Upper lobe of left lung (tissue), 6 donors: ENCODE measurements around the gene DISP3. TPM values are rescaled to one million over a fixed set of nuclear protein-coding genes. Genes with fewer than 3 reads are reported as not detected.

Experiments
- ATAC-seq, 2 donors: fragments of 200-7000 bp; cut with Tn5 transposase; one replicate each; pipeline ENCODE4 v1.9.1; 2022; ENCODE audit warnings: mild to moderate bottlenecking in 2 of 2, moderate library complexity in 2 of 2; ENCODE audit not compliant: low FRiP score in 2 of 2
- DNase-seq, 2 donors: peaks; one replicate each; pipeline ENCODE4 v3.0.0-alpha.2; 2019 to 2020
- H3K27ac ChIP-seq, 4 donors: fragments of 200-600 bp; sonication (generic); one replicate each; pipeline ENCODE4 v1.5.1; 2016 to 2019
- H3K27me3 ChIP-seq, 4 donors: fragments of 200-600 bp; sonication (generic); one replicate each; pipeline ENCODE4 v1.5.1; 2017 to 2019
- H3K36me3 ChIP-seq, 4 donors: fragments of 200-600 bp; sonication (generic); one replicate each; pipeline ENCODE4 v1.5.1; 2016 to 2019
- H3K4me1 ChIP-seq, 4 donors: fragments of 200-600 bp; sonication (generic); one replicate each; pipeline ENCODE4 v1.5.1; 2018 to 2019
- H3K4me3 ChIP-seq, 4 donors: fragments of 200-600 bp; sonication (generic); one replicate each; pipeline ENCODE4 v1.5.1; 2017 to 2019; ENCODE audit warnings: mild to moderate bottlenecking in 2 of 4, moderate library complexity in 1 of 4
- H3K9me3 ChIP-seq, 4 donors: fragments of 200-600 bp; sonication (generic); one replicate each; pipeline ENCODE4 v1.5.1; 2018 to 2019
- EP300 ChIP-seq, 4 donors: sonication (generic); formaldehyde crosslinking; IDR thresholded peaks; one replicate each; pipeline ENCODE4 v1.5.1; 2017; ENCODE audit warnings: antibody characterized with exemption in 4 of 4, control low read depth in 2 of 4
- POLR2A ChIP-seq, 4 donors: fragments of 450-650 bp; IDR thresholded peaks; one replicate each; pipeline ENCODE4 v1.5.1; 2016 to 2017; ENCODE audit warnings: antibody characterized with exemption in 4 of 4, mild to moderate bottlenecking in 2 of 4
- POLR2AphosphoS5 ChIP-seq, 2 donors: sonication (generic); formaldehyde crosslinking; IDR thresholded peaks; one replicate each; pipeline ENCODE4 v1.5.1; 2017; ENCODE audit warnings: antibody characterized with exemption in 2 of 2
- WGBS, 2 donors: methylation state at CpG; one replicate each; pipeline ENCODE4 v1.1.5; 2017 to 2018; 5-methylcytosine and 5-hydroxymethylcytosine counted together
- total RNA-seq, 6 donors: library from RNA; depleted of rRNA in 4 of 6; stranded (reverse); fragments of >200 nt in 4 of 6; gene quantifications; one replicate each; pipeline versions ENCODE4 v1.1.0 to v1.2.1, GENCODE V29; 2016 to 2021
- TF ChIP-seq, protein P1 (sequence below), 6 experiments: fragments of 450-650 bp in 4 of 6; fragments of 200-600 bp in 2 of 6; sonication (generic) in 2 of 6; IDR thresholded peaks; one replicate each; pipeline ENCODE4 v1.5.1; 2016 to 2019; ENCODE audit warnings: antibody characterized with exemption in 6 of 6
- donor health status: DM: no; HTN: no; CAD: no; lungs with moderate emphysema.
- donor health status: DM: no; HTN: yes; CAD: no; lungs with severe emphysema.

DISP3 gene
- total RNA-seq, 6 donors from 2014 or later: 0.07 to 0.79 (median 0.09) TPM; not detected in 3

DNA sequence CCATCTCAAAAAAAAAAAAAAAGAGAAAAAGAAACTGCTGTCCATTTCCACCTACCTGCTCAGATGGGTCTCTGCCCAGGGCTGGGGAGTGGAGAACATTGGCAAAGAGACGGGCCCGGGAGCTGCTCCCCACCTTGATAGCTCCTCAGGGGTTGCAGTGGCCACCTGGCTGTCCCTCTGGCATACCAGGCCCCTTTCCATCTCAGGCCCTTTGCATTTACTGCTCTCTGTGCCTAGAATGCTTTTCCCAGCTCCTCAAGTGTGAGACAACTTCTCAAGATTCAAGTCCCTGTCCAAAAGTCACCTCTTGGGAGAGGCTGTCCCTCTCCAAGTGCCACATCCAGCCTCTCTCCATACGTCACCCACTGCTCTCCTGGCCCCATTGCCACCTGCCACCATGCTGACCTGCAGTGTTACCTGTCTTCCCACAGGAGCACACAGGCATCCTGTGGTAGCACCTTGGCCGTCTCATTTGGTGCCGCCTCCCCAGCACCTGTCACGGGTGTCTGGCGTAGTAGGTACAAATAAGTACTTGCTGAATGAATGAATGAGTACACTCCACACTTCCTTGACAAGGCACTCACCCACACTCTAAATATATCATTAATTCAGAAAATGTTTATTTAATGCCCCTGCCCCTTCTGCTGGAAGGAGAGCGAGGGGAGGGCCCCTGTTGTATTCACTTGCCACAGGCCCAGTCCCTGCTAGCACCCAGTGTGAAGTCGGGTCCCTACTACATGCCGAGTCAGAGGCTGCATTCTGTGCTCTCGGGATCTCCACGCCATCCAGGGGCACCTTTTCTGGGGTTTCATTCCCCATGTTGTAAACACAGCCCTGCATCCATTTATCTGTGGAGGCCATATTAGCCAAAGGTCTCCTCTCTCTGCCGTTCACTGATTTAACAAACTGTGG, 48.8 kb downstream of the DISP3 start:
- Histone ChIP-seq H3K4me3 (no peak overlapping the region), H3K9me3 (no peaks in the 10 kb centered on the region), H3K36me3 (no peaks in the 10 kb centered on the region), H3K27ac (no peak overlapping the region), H3K27me3 (no peaks in the 10 kb centered on the region), H3K4me1 (no peaks in the 10 kb centered on the region)
- ATAC-seq (no peak), DNase-seq (no peak)
- WGBS, 2 donors: 84 to 86% methylated on average over 13 of the region's 13 CpGs
- TF ChIP-seq, protein P1, sequence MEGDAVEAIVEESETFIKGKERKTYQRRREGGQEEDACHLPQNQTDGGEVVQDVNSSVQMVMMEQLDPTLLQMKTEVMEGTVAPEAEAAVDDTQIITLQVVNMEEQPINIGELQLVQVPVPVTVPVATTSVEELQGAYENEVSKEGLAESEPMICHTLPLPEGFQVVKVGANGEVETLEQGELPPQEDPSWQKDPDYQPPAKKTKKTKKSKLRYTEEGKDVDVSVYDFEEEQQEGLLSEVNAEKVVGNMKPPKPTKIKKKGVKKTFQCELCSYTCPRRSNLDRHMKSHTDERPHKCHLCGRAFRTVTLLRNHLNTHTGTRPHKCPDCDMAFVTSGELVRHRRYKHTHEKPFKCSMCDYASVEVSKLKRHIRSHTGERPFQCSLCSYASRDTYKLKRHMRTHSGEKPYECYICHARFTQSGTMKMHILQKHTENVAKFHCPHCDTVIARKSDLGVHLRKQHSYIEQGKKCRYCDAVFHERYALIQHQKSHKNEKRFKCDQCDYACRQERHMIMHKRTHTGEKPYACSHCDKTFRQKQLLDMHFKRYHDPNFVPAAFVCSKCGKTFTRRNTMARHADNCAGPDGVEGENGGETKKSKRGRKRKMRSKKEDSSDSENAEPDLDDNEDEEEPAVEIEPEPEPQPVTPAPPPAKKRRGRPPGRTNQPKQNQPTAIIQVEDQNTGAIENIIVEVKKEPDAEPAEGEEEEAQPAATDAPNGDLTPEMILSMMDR (IDR thresholded peaks at IDR 0.05): no peak
- TF ChIP-seq POLR2AphosphoS5 (IDR thresholded peaks at IDR 0.05): no peak
- TF ChIP-seq EP300 (IDR thresholded peaks at IDR 0.05): no peak
- TF ChIP-seq POLR2A (IDR thresholded peaks at IDR 0.05): no peak

DNA sequence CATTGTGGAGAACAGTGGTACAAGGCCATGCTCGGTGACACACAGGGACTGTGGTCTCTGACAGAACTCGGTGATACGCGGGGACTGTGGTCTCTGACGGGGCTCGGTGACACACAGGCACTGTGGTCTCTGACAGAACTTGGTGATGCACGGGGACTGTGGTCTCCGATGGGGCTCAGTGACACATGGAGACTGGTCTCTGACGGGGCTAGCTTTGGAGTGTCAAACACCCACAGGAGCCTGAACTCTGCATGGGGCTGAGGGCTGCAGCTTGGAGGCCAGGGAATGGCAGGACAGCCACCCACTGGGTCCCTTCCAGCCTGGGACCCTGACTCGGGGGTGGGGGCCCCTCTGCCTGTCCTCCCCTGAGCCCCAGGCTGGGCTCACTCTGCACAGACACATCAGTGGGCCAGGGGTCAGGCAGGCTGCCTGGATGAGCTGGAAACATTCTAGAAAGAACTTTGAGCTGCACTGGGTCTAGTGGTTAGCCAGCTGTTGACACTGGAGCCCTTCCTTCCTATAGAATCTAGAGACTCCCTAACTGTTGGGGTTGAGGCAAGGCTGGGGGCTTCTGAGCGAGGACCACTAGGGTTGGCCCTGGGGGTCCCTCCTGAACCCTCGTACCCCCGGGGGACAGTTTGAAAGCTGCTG, 49.8 kb downstream of the DISP3 start:
- Histone ChIP-seq H3K4me3 (no peak overlapping the region), H3K27ac (no peak overlapping the region), H3K27me3 (no peaks in the 10 kb centered on the region), H3K4me1 (no peaks in the 10 kb centered on the region), H3K9me3 (no peaks in the 10 kb centered on the region), H3K36me3 (no peaks in the 10 kb centered on the region)
- WGBS, 2 donors: 86 to 90% methylated on average over 8 to 12 of the region's 13 CpGs
- ATAC-seq (no peak), DNase-seq (no peak)
- no peak for TF ChIP-seq POLR2AphosphoS5 (IDR thresholded peaks at IDR 0.05)
- TF ChIP-seq, protein P1 (IDR thresholded peaks at IDR 0.05): no peak

DNA sequence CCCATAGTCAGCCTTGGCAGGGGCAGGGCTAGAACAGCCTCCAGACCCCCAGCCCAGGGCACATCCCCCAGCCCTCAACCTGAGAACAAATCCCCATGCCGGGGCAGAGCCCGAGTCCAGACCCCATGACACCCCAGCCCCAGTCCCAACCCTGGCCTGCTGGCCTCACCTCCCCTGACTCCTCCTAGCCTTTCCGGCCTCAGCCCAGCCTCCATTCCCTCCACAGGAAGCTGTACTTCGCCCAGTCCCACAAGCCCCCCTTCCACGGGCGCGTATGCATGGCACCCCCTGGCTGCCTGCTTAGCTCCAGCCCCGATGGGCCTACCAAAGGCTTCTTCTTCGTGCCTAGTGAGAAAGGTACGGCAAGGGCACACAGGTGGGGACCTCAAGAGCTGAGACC, 50.4 kb downstream of the DISP3 start:
- Histone ChIP-seq H3K36me3 (no peaks in the 10 kb centered on the region), H3K4me1 (no peaks in the 10 kb centered on the region), H3K27ac (no peak overlapping the region), H3K4me3 (no peak overlapping the region), H3K9me3 (no peaks in the 10 kb centered on the region), H3K27me3 (no peaks in the 10 kb centered on the region)
- TF ChIP-seq EP300 (IDR thresholded peaks at IDR 0.05): no peak
- TF ChIP-seq, protein P1 (IDR thresholded peaks at IDR 0.05): no peak
- no peak for TF ChIP-seq POLR2AphosphoS5 (IDR thresholded peaks at IDR 0.05)
- TF ChIP-seq POLR2A (IDR thresholded peaks at IDR 0.05): no peak
- 86 to 91% methylated on average over 8 to 10 of the region's 10 CpGs for WGBS, 2 donors
- no peak for DNase-seq
- ATAC-seq: no peak

DNA sequence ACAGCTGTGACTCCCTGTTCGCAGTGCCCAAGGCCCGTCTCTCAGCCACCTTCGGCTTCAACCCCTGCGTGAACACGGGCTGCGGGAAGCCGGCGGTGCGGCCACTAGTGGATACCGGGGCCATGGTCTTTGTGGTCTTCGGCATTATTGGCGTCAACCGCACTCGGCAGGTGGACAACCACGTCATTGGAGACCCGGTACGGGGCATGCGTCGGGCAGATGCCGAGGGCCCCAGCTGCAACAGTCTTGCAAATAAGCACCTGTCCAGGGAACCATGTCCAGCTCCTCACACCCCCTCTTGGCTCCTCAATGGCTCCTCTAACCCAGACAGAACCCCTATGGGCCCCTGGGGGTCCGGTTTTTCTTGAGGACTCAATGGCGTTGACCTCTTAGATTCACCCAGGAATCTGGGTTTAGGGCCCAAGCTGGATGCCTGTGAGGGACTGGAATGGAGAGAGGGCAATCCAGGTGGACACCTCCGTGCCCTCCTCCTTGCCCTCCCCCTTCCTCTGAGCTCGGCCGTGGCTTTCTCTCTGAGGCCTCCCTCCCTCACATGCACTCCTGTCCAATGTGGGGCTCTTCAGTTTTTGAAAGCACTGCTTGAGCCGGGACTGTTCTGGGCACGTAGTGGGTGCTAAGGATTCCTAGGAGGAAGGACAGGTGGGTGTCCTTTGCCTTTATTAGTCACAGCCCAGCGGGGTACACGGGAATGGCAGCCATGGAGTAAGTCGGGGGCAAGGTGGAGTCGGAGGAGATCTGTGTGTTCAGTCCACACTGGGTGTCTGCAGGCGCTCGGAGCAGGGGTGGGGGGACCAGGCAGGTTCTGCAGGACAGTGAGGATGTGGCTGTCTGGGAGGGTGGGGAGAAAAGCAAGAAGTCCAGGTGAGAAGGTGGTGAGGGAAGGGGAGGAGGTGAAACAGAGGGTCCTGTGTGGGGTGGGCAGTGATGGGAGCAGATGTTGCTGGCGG, 51.1 kb downstream of the DISP3 start:
- WGBS, 2 donors: 88 to 93% methylated on average over 29 to 34 of the region's 34 CpGs
- Histone ChIP-seq H3K36me3 (no peaks in the 10 kb centered on the region), H3K27me3 (no peaks in the 10 kb centered on the region), H3K27ac (no peak overlapping the region), H3K9me3 (no peaks in the 10 kb centered on the region), H3K4me3 (no peak overlapping the region), H3K4me1 (no peaks in the 10 kb centered on the region)
- no peak for ATAC-seq
- no peak for DNase-seq
- TF ChIP-seq, protein P1 (IDR thresholded peaks at IDR 0.05): no peak
- TF ChIP-seq EP300 (IDR thresholded peaks at IDR 0.05) (no peak), POLR2AphosphoS5 (IDR thresholded peaks at IDR 0.05) (no peak), POLR2A (IDR thresholded peaks at IDR 0.05) (no peak)
